Activated T-cell treated with anti-CD3 and anti-CD28 coated beads for 24 hours (primary cell): Measurements from ENCODE around the gene CELF4.

ENCODE experiments used
- DNase-seq: peaks from one replicate; pipeline ENCODE4 v3.0.0-alpha.2; 2020; ENCODE audit warnings: low read depth

CELF4 gene

GRCh38 chr18:37442477-37442876, 123.1 kb downstream of the CELF4 start:
- no peak for DNase-seq

- no peak for DNase-seq
These were observed 123.8 kb downstream of the CELF4 start for GRCh38 chr18:37441821-37442220.

- DNase-seq = no peak
These were observed 125.4 kb downstream of the CELF4 start for GRCh38 chr18:37440206-37440605.

GRCh38 chr18:37438417-37439180, 127.0 kb downstream of the CELF4 start:
- no peak for DNase-seq

- no peak for DNase-seq
These were observed 129.6 kb downstream of the CELF4 start for GRCh38 chr18:37435996-37436395.

- no peak for DNase-seq
These were observed 130.3 kb downstream of the CELF4 start for GRCh38 chr18:37435150-37435867.

- no peak for DNase-seq
These were observed 131.3 kb downstream of the CELF4 start for GRCh38 chr18:37434161-37434860.

GRCh38 chr18:37432436-37433195, 133.0 kb downstream of the CELF4 start:
- no peak for DNase-seq

- DNase-seq = no peak
These were observed 135.1 kb downstream of the CELF4 start for GRCh38 chr18:37430357-37431076.

- no peak for DNase-seq
These were observed 135.8 kb downstream of the CELF4 start for GRCh38 chr18:37429791-37430190.

GRCh38 chr18:37428288-37428974, 137.2 kb downstream of the CELF4 start:
- no peak for DNase-seq

GRCh38 chr18:37426586-37426985, 139.0 kb downstream of the CELF4 start:
- DNase-seq = no peak

GRCh38 chr18:37425222-37425621, 140.4 kb downstream of the CELF4 start:
- DNase-seq = no peak

GRCh38 chr18:37424507-37424906, 141.1 kb downstream of the CELF4 start:
- no peak for DNase-seq

- DNase-seq = no peak
These were observed 143.0 kb downstream of the CELF4 start for GRCh38 chr18:37422596-37422995.

- DNase-seq = no peak
These were observed 143.5 kb downstream of the CELF4 start for GRCh38 chr18:37422116-37422515.

GRCh38 chr18:37421341-37422077, 144.1 kb downstream of the CELF4 start:
- no peak for DNase-seq

GRCh38 chr18:37420315-37420880, 145.2 kb downstream of the CELF4 start:
- DNase-seq = no peak

- DNase-seq = no peak
These were observed 145.7 kb downstream of the CELF4 start for GRCh38 chr18:37419866-37420265.

GRCh38 chr18:37419315-37419714, 146.3 kb downstream of the CELF4 start:
- no peak for DNase-seq
